Heart right ventricle (tissue), 16 donors: ENCODE data around the gene MR1. TPM values are rescaled to one million over a fixed set of nuclear protein-coding genes. Genes with fewer than 3 reads are reported as not detected.
A peak's percentile ranks its signal among the peaks of the same experiment; 100 is the strongest.

ENCODE experiments used
- ATAC-seq, 8 donors: fragments of 200-7000 bp; cut with Tn5 transposase; one replicate each; pipeline ENCODE4 v1.9.1; 2020; ENCODE audit warnings: mild to moderate bottlenecking in 8 of 8, moderate library complexity in 8 of 8, moderate number of reproducible peaks in 1 of 8
- DNase-seq, 2 donors: peaks; one replicate each; pipeline ENCODE4 v3.0.0-alpha.2; 2020
- H3K27ac ChIP-seq, 10 donors: fragments of 200-600 bp; sonication (generic) in 2 of 10; one replicate each; pipeline versions ENCODE4 v1.5.0 to v1.8.0; 2020 to 2022; ENCODE audit warnings: mild to moderate bottlenecking in 3 of 10
- H3K27me3 ChIP-seq, 7 donors: fragments of 200-600 bp; one replicate each; pipeline ENCODE4 v1.8.0; 2021 to 2022; ENCODE audit warnings: mild to moderate bottlenecking in 2 of 7
- H3K36me3 ChIP-seq, 9 donors: fragments of 200-600 bp; sonication (generic) in 1 of 9; one replicate each; pipeline versions ENCODE4 v1.5.0 to v1.8.0; 2020 to 2022; ENCODE audit warnings: mild to moderate bottlenecking in 2 of 9
- H3K4me1 ChIP-seq, 9 donors: fragments of 200-600 bp; sonication (generic) in 1 of 9; one replicate each; pipeline versions ENCODE4 v1.5.0 to v1.8.0; 2020 to 2022; ENCODE audit warnings: mild to moderate bottlenecking in 4 of 9
- H3K4me3 ChIP-seq, 10 donors: fragments of 200-600 bp; sonication (generic) in 2 of 10; one replicate each; pipeline versions ENCODE4 v1.5.0 to v1.8.0; 2020 to 2022; ENCODE audit warnings: mild to moderate bottlenecking in 7 of 10, moderate library complexity in 2 of 10
- H3K9me3 ChIP-seq, 11 donors: fragments of 200-600 bp in 10 of 11; sonication (generic) in 2 of 11; one replicate each; pipeline versions ENCODE4 v1.5.0 to v1.8.0; 2013 to 2022; ENCODE audit warnings: mild to moderate bottlenecking in 2 of 11, control low read depth in 1 of 11, moderate library complexity in 1 of 11
- WGBS, 2 donors: extraction: QIAGEN DNeasy Blood & Tissue Kit; methylation state at CpG; one replicate each; pipeline ENCODE4 v1.1.7; 2013; ENCODE audit warnings: inconsistent platforms in 1 of 2; 5-methylcytosine and 5-hydroxymethylcytosine counted together
- intact Hi-C, 10 donors: fragments of 100-400 bp; cut with DNase I; formaldehyde crosslinking; loops; one replicate each; pipeline versions ENCODE4 v1.11.1 to v1.14.2; 2022
- polyA plus RNA-seq, 2 donors: library from polyadenylated mRNA; stranded (reverse); fragments of 200-250 nt; gene quantifications; one replicate each; pipeline ENCODE4 v1.2.3, GENCODE V29; 2013
- total RNA-seq, 10 donors: library from RNA; stranded (reverse); fragmentation: NEBNext Ultra II Directional in 3 of 10; extraction: Animal tissue kit (Norgen Biotek cat#: 25700) in 3 of 10; gene quantifications; one replicate each; pipeline versions ENCODE4 v1.2.1 to v1.2.4, GENCODE V29; 2021 to 2023
- TF ChIP-seq, protein P1 (sequence below), 9 donors: fragments of 200-600 bp; sonication (generic) in 2 of 9; IDR thresholded peaks; one replicate each; pipeline versions ENCODE4 v1.5.0 to v1.8.0; 2021 to 2022; ENCODE audit warnings: antibody characterized with exemption in 9 of 9, mild to moderate bottlenecking in 5 of 9, moderate library complexity in 1 of 9
- donor health status: Arrhythmogenic right ventricular cardiomyopathy.
- donor health status: ischemic (EF 13 %, LVEDD 7.1; RV severe dilation, severe dysfunction).
- donor health status: healthy with polysubstance abuse.
- donor health status: DM: no; HTN: yes; CAD: no.
- donor health status: DM: no; HTN: no; CAD: no.
- donor health status: ischemic (EF 25% LVEDD 6.9; RV normal size, moderate dysfunction).
- donor health status: ischemic (EF 25% LVEDD 5.7; RV mildly dilated, moderate dysfunction).
- donor health status: healthy.
- donor health status: DM: yes; HTN: yes; CAD: no.
- donor health status: Ischemic cardiomyopathy.
- donor health status: ischemic (EF 35%, LVEDD 5.7; RV mildly dilated, moderate dysfunction).
- donor health status: nonischemic (EF 11% LVEDD 7.7; RV severe dilation, severe dysfunction).
- donor health status: DM: yes; HTN: yes; CAD: no.
- donor health status: PGD.
- donor health status: ischemic (EF 29% LVEDD 5.4; RV normal size, mild dysfunction).
- donor health status: nonischemic (EF 23%, LVEDD 6.1; RV moderate dilation, normal function).

Gene MR1
- total and polyA plus RNA-seq, 12 donors: 0.88 to 8.2 (median 2.7) TPM

- H3K36me3 ChIP-seq: peaks cover 0 to 9% (median 0%) of the 10 kb centered on the region in 9 donors
- H3K4me3 ChIP-seq: peak overlapping the region in 1 of 10 donors; percentile 89
- ATAC-seq: no peak
- DNase-seq: no peak
- peaks cover 0 to 47% (median 28%) of the 10 kb centered on the region in 9 donors for H3K4me1 ChIP-seq
- WGBS, 2 donors: 71 to 75% methylated on average over 8 of the region's 8 CpGs
- H3K27ac ChIP-seq: peak overlapping the region in 1 of 10 donors; percentile 96
- intact Hi-C loops: loop anchor here in 8 of 10 donors (5.0 to 10.0 kb wide), 6 partner anchors 50 to 75 kb away; partner anchors contain the start of genes MR1 (in 3 of the 8) and STX6 (in 1 of the 8)
- H3K9me3 ChIP-seq: no peaks in the 10 kb centered on the region
- TF ChIP-seq, protein P1, sequence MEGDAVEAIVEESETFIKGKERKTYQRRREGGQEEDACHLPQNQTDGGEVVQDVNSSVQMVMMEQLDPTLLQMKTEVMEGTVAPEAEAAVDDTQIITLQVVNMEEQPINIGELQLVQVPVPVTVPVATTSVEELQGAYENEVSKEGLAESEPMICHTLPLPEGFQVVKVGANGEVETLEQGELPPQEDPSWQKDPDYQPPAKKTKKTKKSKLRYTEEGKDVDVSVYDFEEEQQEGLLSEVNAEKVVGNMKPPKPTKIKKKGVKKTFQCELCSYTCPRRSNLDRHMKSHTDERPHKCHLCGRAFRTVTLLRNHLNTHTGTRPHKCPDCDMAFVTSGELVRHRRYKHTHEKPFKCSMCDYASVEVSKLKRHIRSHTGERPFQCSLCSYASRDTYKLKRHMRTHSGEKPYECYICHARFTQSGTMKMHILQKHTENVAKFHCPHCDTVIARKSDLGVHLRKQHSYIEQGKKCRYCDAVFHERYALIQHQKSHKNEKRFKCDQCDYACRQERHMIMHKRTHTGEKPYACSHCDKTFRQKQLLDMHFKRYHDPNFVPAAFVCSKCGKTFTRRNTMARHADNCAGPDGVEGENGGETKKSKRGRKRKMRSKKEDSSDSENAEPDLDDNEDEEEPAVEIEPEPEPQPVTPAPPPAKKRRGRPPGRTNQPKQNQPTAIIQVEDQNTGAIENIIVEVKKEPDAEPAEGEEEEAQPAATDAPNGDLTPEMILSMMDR (IDR thresholded peaks at IDR 0.05): no peak
- no peaks in the 10 kb centered on the region for H3K27me3 ChIP-seq
Observed at GRCh38 chr1:181087400-181087901, 53.7 kb downstream of the MR1 start.

- Histone ChIP-seq H3K4me3 (peak within 1 kb of the TSS; percentile 65 to 94 (median 84)), H3K27me3 (no peaks in the 10 kb centered on the region), H3K27ac (peak within 1 kb of the TSS; percentile 89 to 97 (median 94)), H3K36me3 (peaks cover 0 to 18% (median 0%) of the 10 kb centered on the region in 9 donors), H3K4me1 (peaks cover 0 to 56% (median 36%) of the 10 kb centered on the region in 9 donors), H3K9me3 (no peaks in the 10 kb centered on the region)
- TF ChIP-seq, protein P1 (IDR thresholded peaks at IDR 0.05): peak in 3 of 9 donors; percentile 7 to 28 (median 15)
- peak; percentile 92 to 96 (median 94) for ATAC-seq
- peak; percentile 93 to 98 for DNase-seq
- intact Hi-C loops: loop anchor here in 9 of 10 donors (1.0 to 10.0 kb wide), 11 partner anchors 16 to 74 kb away; partner anchors contain the start of genes MR1 (in 3 of the 9) and STX6 (in 1 of the 9)
- 3 to 4% methylated on average over 76 of the region's 76 CpGs for WGBS, 2 donors
Observed at GRCh38 chr1:181088079-181089016, 54.6 kb downstream of the MR1 start, which contains the start of gene IER5. TSS of gene IER5 (plus strand) at chr1:181088700. CDS start at chr1:181088903, 203 bp downstream.

- H3K36me3 ChIP-seq: peaks cover 0 to 25% (median 0%) of the 10 kb centered on the region in 9 donors
- TF ChIP-seq, protein P1 (IDR thresholded peaks at IDR 0.05): no peak
- H3K4me3 ChIP-seq: peak overlapping the region; percentile 65 to 94 (median 84)
- DNase-seq: peak in 1 of 2 donors; percentile 35
- 0% methylated on average over 66 to 97 of the region's 97 CpGs for WGBS, 2 donors
- peaks cover 0 to 61% (median 44%) of the 10 kb centered on the region in 9 donors for H3K4me1 ChIP-seq
- H3K9me3 ChIP-seq: no peaks in the 10 kb centered on the region
- intact Hi-C loops: loop anchor here in 9 of 10 donors (2.0 to 10.0 kb wide), 10 partner anchors 16 to 73 kb away; partner anchors contain the start of genes MR1 (in 3 of the 9) and STX6 (in 1 of the 9)
- peak overlapping the region; percentile 89 to 97 (median 94) for H3K27ac ChIP-seq
- H3K27me3 ChIP-seq: no peaks in the 10 kb centered on the region
- peak; percentile 0 to 28 (median 8) for ATAC-seq
Observed at GRCh38 chr1:181089017-181089675, 55.4 kb downstream of the MR1 start.
